OCI-LY3 (cell line): ENCODE results near the gene MACROD2.

Experiments used
- H2AFZ ChIP-seq: fragments of 200-600, 300-600 bp; shearing (Covaris generic); 2 replicates; pipeline ENCODE4 v1.6.0; 2014; ENCODE audit warnings: antibody characterized with exemption, low read depth, low read length
- H3K27ac ChIP-seq: fragments of 200-600, 300-600 bp; sonication (generic); 2 replicates; pipeline ENCODE4 v1.5.1; 2014; ENCODE audit warnings: mild to moderate bottlenecking, low read length, moderate library complexity, mixed read lengths
- H3K27me3 ChIP-seq: fragments of 200-600, 300-600 bp; sonication (generic); 2 replicates; pipeline ENCODE4 v1.6.1; 2014; ENCODE audit warnings: low read depth, low read length, mixed read lengths
- H3K36me3 ChIP-seq: fragments of 200-600, 300-600 bp; sonication (generic); replicated peaks from 2 replicates; pipeline ENCODE3; 2014; ENCODE audit warnings: low read depth, low read length, mixed read lengths
- H3K4me1 ChIP-seq: fragments of 300-600, 200-600 bp; sonication (generic); 2 replicates; pipeline ENCODE4 v1.6.1; 2014; ENCODE audit warnings: low read length, mixed read lengths
- H3K4me2 ChIP-seq: fragments of 200-600, 300-600 bp; sonication (generic); 2 replicates; pipeline ENCODE4 v1.6.1; 2014; ENCODE audit warnings: low read length, mixed read lengths
- H3K4me3 ChIP-seq: fragments of 300-600, 200-600 bp; sonication (generic); 2 replicates; pipeline ENCODE4 v1.5.1; 2014; ENCODE audit warnings: antibody characterized with exemption, mild to moderate bottlenecking, low read length, moderate library complexity
- H3K79me2 ChIP-seq: fragments of 300-600, 200-600 bp; shearing (Covaris generic); 2 replicates; pipeline ENCODE4 v1.6.1; 2014; ENCODE audit warnings: mild to moderate bottlenecking, low read length, mixed read lengths
- H3K9ac ChIP-seq: fragments of 300-600, 200-600 bp; shearing (Covaris generic); 2 replicates; pipeline ENCODE4 v1.6.0; 2014; ENCODE audit warnings: mild to moderate bottlenecking, low read length, moderate library complexity
- H3K9me3 ChIP-seq: fragments of 200-600, 300-600 bp; shearing (Covaris generic); 2 replicates; pipeline ENCODE4 v1.6.1; 2014; ENCODE audit warnings: low read length, mixed read lengths; ENCODE audit not compliant: insufficient read depth
- H4K20me1 ChIP-seq: fragments of 200-600, 300-600 bp; sonication (generic); 2 replicates; pipeline ENCODE4 v1.6.1; 2016; ENCODE audit warnings: low read length, mixed read lengths; ENCODE audit not compliant: insufficient read depth
- CTCF ChIP-seq: fragments of 200-600, 300-600 bp; sonication (generic); IDR thresholded peaks from 2 replicates; pipeline ENCODE4 v1.5.1; 2014; ENCODE audit warnings: antibody characterized with exemption, low read length, low read depth
- EZH2phosphoT487 ChIP-seq: fragments of 200-600 bp; shearing (Covaris generic); IDR thresholded peaks from 2 replicates; pipeline ENCODE4 v1.6.1; 2018; ENCODE audit warnings: antibody characterized with exemption, mixed run types, low read depth

MACROD2 gene

GRCh38 chr20:15155848-15156401 is 1160.6 kb downstream of the MACROD2 start:
- Histone ChIP-seq H3K36me3 (no peaks in the 10 kb centered on the region), H3K9me3 (no peaks in the 10 kb centered on the region), H3K27ac (peak overlapping the region; percentile 37; the same call in 1 of the 2 replicates), H3K4me2 (no peak overlapping the region; the same call in 1 of the 2 replicates), H3K27me3 (no peaks in the 10 kb centered on the region), H4K20me1 (no peaks in the 10 kb centered on the region), H3K4me1 (peaks cover 18% of the 10 kb centered on the region), H2AFZ (no peak overlapping the region), H3K9ac (no peak overlapping the region), H3K79me2 (no peaks in the 10 kb centered on the region), H3K4me3 (no peak overlapping the region)
- TF ChIP-seq CTCF (no peak), EZH2phosphoT487 (no peak)

- Histone ChIP-seq H3K27me3 (no peaks in the 10 kb centered on the region), H3K9me3 (no peaks in the 10 kb centered on the region), H3K9ac (no peak overlapping the region), H3K4me1 (peaks cover 35% of the 10 kb centered on the region), H3K79me2 (no peaks in the 10 kb centered on the region), H2AFZ (no peak overlapping the region), H3K36me3 (no peaks in the 10 kb centered on the region), H3K27ac (no peak overlapping the region), H3K4me3 (no peak overlapping the region), H3K4me2 (no peak overlapping the region), H4K20me1 (no peaks in the 10 kb centered on the region)
- TF ChIP-seq EZH2phosphoT487 (no peak), CTCF (no peak)
Observed at GRCh38 chr20:15158533-15158932, 1163.2 kb downstream of the MACROD2 start.

- no peaks in the 10 kb centered on the region for H3K27me3 ChIP-seq
- H3K9ac ChIP-seq = peak overlapping the region; percentile 63
- H3K79me2 ChIP-seq = no peaks in the 10 kb centered on the region
- H2AFZ ChIP-seq = peak overlapping the region; percentile 65
- no peaks in the 10 kb centered on the region for H4K20me1 ChIP-seq
- peak overlapping the region; percentile 69 for H3K27ac ChIP-seq
- TF ChIP-seq CTCF = no peak
- no peak for TF ChIP-seq EZH2phosphoT487
- H3K4me3 ChIP-seq = peak overlapping the region; percentile 74
- H3K4me2 ChIP-seq = peak overlapping the region; percentile 93
- H3K4me1 ChIP-seq = peaks cover 17% of the 10 kb centered on the region
- no peaks in the 10 kb centered on the region for H3K9me3 ChIP-seq
- no peaks in the 10 kb centered on the region for H3K36me3 ChIP-seq
Observed at GRCh38 chr20:15162079-15162647, 1166.8 kb downstream of the MACROD2 start.

- H3K27ac ChIP-seq = no peak overlapping the region
- no peak overlapping the region for H3K4me2 ChIP-seq
- H2AFZ ChIP-seq = no peak overlapping the region
- H3K4me3 ChIP-seq = no peak overlapping the region
- no peaks in the 10 kb centered on the region for H3K9me3 ChIP-seq
- H4K20me1 ChIP-seq = no peaks in the 10 kb centered on the region
- H3K79me2 ChIP-seq = no peaks in the 10 kb centered on the region
- H3K9ac ChIP-seq = no peak overlapping the region
- peaks cover 17% of the 10 kb centered on the region for H3K4me1 ChIP-seq
- no peaks in the 10 kb centered on the region for H3K36me3 ChIP-seq
- TF ChIP-seq CTCF (no peak), EZH2phosphoT487 (no peak)
- no peaks in the 10 kb centered on the region for H3K27me3 ChIP-seq
Observed at GRCh38 chr20:15163632-15164031, 1168.3 kb downstream of the MACROD2 start.
